ENCODE results near the gene HOXA13.

HOXA13 gene

DNA sequence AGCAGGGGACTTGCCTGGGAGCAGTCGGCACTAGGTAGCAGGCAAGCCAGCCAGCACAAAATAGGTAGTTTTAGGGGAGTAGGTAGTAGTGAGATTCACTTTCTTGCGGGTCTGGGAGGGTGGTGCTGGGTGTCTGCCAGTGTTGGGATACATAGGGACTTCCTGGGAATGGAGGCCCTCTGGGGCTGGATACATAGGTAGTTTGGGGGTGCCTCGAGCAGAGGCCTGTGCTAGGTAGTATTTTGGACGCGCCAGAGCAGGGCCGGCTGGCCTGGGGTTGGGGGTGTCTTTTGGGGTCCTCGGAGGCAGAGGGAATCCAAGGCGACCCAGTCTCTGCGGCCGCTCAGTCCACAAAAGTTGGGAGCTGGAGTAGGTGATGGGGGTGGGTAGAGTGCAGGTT is 45.5 kb downstream of the HOXA13 start:
- TF ChIP-seq, protein P1, sequence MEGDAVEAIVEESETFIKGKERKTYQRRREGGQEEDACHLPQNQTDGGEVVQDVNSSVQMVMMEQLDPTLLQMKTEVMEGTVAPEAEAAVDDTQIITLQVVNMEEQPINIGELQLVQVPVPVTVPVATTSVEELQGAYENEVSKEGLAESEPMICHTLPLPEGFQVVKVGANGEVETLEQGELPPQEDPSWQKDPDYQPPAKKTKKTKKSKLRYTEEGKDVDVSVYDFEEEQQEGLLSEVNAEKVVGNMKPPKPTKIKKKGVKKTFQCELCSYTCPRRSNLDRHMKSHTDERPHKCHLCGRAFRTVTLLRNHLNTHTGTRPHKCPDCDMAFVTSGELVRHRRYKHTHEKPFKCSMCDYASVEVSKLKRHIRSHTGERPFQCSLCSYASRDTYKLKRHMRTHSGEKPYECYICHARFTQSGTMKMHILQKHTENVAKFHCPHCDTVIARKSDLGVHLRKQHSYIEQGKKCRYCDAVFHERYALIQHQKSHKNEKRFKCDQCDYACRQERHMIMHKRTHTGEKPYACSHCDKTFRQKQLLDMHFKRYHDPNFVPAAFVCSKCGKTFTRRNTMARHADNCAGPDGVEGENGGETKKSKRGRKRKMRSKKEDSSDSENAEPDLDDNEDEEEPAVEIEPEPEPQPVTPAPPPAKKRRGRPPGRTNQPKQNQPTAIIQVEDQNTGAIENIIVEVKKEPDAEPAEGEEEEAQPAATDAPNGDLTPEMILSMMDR (IDR thresholded peaks at IDR 0.05), result no peak

- TF ChIP-seq, protein P1 (IDR thresholded peaks at IDR 0.05), result no peak
These were observed 46.4 kb downstream of the HOXA13 start for GRCh38 chr7:27153526-27153925.

- TF ChIP-seq, protein P1 (IDR thresholded peaks at IDR 0.05), result no peak
These were observed 47.0 kb downstream of the HOXA13 start for GRCh38 chr7:27152816-27153442.

DNA sequence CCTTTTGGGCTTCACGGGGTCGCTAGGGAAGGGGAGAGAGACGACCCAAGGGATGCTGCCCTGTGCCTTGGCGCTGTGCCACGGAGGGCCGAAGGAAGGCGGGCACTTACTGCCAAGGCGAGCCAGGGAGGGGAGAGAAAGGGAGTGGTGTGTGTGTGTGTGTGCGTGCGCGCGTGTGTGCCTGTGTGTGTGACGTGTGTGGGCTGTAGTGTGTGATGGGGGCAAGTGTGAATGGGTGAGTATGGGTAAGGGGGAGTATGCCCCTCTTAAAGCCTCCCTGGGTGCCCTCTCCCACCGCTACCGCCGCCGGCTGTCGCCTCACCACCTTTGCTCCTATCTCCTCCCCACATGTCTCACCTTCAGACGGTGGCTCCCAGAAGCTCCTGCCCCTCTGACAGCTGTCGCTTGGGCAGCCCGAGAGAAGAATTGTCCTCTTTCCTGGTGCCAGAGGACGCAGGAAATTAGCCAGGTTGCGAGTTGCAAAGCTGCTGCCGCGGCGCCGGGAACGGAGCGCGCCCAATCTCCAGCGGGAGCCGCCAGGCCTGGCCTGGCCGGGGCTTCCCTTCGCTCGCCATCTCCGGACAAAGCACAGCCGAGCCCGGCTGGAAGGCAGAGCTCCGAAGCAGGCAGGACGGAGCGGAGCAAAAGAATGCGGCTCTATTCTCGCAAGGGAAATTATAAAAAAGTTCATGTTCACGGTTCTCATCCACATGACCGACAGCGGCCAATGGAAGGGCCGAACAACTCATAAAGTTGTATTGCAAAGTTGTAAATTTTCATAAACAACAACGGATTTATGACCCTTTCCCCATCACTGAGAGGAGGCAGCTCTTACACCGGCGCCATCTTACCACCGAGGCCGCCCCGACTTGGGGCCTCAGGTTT is 47.7 kb downstream of the HOXA13 start, which contains the start of gene HOXA3:
HOXA3 (minus strand) TSS at position 653 of the 885 bp plus-strand sequence. CDS start 41,943 bp downstream, outside the sequence.
- TF ChIP-seq, protein P1 (IDR thresholded peaks at IDR 0.05), result no peak

- TF ChIP-seq, protein P1 (IDR thresholded peaks at IDR 0.05), result no peak
These were observed 48.5 kb downstream of the HOXA13 start for GRCh38 chr7:27151341-27151930.

- TF ChIP-seq, protein P1 (IDR thresholded peaks at IDR 0.05), result peak; percentile 92
These were observed 49.1 kb downstream of the HOXA13 start for GRCh38 chr7:27150568-27151340.

All from LNCAP (cell line).